Amniotic stem cell (primary cell): ENCODE results near the gene XRCC4.
"Not testable (repeated sequence)": the region's sequence is repeated elsewhere in the genome, so short reads cannot be mapped to it uniquely, and the experiment has no call there.

ENCODE experiments used
- DNase-seq: peaks from one replicate; lab custom pipeline; 2025; lab: John Stamatoyannopoulos, UW

XRCC4 gene

DNA sequence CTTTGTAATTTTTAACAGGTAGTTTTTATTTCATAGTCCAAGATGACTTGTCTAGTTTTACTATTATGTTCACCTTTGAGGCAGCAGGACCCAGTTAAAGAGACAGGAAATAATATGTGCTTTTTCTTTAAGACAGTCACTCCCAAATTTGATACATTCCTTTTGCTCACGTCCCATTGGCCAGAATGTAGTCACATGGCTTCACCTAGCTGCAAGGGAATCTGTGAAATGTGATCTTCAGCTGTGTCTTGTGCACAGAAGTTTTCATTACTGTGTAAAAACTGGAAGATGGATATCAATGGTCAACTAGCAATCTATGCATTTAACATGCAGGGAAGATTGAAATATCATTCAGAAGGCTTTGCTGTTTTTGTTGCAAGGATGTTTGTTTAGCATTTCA is 41.1 kb downstream of the XRCC4 start:
- DNase-seq = no peak

DNA sequence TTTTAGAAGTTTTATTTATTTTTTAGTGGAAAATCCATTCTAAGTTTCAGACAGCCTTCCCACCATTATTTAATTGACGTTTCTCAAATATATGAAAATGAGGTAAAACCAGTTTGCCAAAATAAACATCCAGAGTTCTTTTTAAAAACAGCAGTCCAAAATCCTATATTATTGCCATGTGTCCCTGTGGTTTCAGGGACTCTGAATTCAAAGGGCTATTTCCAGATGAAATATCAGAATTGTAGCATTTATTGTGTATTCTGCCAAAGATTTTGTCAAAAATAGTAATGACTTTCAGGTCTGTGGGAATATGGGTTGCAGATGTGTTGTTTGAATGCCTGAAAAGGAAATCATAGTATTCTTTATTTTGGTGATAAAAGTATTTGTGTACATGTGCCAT is 41.6 kb downstream of the XRCC4 start:
- no peak for DNase-seq

DNA sequence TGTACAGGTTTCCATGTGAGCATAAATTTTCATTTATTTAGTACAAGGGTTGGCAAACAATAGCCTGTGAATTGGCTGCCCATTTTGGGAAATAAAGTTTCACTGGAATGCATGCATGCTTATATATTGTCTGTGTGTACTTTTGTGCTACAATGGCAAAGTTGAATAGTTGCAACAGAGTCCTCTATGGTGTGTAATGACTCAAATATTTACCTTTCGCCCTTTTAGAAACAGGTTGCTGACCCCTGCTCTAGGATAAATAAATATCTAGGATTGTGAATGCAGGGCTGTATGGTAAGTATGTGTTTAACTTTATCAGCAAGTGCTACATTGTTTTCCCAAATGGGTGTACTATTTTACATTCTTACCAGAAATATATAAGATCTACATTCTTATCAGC is 47.2 kb downstream of the XRCC4 start:
- DNase-seq = no peak

DNA sequence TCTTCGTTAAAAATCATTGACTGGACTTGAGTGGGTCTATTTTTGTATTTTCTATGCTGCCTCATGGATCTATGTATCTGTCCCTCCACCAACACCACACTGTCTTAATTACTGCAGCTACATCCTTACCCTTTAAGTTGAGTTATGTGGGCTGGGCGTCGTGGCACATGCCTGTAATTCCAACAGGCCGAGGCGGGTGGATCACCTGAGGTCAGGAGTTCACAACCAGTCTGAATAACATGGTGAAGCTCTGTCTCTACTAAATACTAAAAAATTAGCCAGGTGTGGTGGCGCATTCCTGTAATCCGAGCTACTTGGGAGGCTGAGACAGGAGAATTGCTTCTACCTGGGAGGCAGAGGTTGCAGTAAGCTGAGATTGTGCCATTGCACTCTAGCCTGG is 48.2 kb downstream of the XRCC4 start:
- no peak for DNase-seq

DNA sequence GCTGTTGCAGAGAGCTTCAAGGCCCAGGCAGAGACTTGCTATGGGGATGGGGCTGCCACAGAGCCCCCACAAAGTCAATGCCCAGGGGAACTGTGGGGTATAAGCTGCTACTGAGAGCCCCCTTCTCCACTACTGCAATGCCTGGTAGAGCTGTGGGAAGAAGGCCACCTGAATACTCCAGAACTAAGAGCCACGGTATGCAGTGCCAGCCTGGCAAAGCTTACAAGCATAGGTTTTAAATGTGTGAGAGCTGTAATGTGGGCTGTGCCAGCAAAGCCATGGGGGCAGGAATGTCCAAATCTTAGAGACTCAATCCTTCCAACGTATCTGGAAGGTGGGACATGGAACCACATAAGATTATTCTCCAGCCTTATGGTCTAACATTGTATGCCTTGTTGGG is 49.2 kb downstream of the XRCC4 start:
- DNase-seq = no peak

DNA sequence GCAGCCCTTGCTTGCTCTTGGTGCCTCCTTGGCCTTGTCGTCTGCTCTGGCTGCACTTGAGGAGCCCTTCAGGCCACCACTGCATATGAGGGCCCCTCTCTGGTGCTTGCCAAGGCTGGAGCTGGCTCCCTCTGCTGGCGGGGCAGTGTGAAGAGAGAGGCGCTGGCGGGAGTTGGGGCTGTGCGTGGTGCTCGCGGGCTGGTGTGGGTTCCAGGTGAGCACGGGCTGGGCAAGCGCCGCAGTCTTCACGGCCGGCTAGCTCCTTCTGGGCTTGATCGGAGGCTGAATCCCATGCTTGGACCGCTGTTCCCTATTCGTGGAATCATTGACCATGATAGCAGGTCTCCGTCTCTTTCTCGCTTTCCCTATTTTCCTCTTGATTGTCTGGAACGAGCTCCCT is 56.5 kb downstream of the XRCC4 start:
- no peak for DNase-seq

DNA sequence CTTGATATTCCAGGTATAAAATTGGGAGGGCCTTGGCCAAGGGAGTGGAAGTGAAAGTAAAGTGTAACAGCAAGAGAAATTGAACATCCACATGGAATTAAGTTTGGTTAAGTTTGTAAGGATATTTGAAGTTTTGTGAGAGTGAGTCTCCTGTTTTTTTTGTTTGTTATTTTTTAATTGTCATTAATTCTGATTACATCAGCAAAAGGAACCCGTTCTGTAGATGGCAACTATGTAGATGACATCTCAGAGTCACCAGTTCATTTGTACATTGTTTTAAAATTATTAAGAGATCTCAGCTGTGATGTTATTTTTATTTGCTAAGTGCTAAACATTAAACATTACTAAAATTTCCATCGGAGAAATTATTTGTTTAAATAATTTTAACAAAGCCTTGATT is 65.2 kb downstream of the XRCC4 start:
- no peak for DNase-seq

DNA sequence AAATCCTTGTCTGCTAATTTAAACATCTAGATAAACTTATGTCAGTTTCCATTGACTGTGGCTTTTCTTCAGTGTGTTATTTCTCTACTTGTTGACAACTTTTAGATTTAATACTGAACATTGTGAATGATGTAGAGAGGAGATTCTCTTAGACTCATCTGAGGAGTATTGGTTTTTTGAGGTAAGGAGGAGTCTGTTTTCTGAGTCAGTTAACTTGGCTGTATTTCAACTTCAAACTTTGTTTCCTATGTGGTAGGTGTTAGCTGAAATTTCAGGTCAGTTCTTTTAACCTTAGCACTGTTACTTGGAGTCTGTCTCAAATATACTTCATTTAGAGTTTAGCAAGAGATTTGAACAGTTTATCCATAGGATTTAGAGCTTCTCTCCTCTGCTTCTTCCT is 67.9 kb downstream of the XRCC4 start:
- DNase-seq = no peak

DNA sequence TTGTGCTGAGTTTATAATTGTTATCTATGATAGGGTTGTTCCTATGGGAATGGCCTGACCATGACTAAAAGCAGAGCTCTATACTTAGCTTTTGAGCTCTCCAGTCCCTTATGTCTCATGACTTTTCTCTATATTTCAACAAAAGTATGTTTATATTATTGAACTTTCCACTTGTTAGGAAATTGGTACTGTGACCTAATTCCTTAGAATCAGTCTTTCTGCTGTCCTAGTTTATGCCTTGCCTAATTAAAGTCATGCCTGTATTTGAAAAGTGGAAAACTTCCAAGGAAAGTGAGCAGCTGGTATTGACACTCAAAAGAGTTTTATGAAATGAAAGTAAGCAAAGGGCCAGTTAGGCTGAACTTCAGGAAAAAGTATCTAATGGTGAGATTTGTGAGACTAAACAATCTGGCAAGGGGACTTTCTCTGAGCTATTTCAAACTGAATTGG is 68.6 kb downstream of the XRCC4 start:
- no peak for DNase-seq

DNA sequence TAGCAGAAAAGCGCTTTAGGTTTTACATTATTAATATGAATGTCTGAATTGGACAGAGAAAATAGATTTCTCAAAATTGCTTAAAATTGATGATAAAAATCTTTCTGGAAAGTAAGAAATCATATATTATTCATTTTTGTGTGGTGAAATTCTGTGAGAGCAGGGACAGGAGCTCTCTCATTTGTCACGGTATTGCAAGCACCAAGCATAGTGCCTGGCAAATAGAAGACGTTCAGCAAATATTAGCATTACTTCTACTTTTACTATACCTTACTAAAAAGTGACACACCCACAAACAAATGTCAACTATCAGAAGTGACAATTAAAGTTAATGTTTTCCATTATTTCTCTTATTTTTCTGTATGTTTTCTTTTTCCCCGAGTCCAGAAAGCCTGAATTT is 69.1 kb downstream of the XRCC4 start:
- DNase-seq = no peak

DNA sequence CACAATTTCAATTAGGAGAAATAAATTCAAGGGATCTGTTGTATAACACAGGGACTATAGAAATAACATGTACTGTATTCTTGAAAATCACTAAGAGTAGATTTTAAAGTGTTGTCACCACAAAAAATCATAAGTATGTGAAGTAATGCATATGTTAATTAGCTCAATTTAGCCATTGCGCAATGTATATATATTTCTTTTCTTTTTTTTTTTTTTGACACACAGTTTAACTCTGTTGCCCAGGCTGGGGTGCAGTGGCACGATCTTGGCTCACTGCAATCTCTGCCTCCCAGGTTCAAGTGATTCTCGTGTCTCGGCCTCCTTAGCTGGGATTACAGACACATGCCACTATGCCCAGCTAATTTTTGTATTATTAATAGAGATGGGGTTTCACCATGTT is 70.2 kb downstream of the XRCC4 start:
- DNase-seq = no peak

DNA sequence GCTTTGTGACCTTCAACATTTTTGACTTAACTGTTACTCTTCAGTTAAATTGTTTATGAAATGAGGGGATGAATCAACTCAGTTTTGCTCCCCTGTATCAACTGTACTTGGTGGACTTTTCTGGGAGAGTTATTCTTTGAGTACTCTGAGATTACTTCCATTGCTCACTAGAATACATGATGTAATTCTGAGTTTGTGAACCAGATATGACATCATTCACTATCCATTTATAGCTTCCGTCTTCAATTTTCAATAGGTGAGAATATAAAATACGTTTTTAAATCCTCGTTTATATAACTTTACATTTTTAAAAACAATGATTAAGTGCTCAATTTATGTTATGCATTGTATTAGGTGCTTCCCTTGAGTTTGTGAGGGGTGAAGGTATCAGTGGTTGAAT is 71.0 kb downstream of the XRCC4 start:
- DNase-seq = no peak

DNA sequence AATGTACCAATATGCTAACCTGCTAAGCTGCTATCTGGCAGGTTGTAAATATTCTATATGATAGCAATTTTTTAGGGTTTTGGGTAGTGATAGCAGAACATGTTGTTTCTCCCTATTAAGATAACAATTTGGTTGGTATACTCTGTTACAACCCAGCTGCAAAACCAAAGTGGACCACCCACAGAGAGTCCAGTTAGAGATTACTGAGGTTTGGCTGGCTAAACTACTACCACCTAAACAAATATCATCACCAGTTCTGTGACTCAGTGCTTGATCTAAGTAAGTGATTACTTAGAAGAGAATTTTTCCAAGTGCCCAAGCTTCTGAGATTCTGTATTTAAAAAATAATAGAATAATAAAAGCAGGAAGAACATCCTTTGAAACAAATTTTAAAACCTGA is 72.3 kb downstream of the XRCC4 start:
- no peak for DNase-seq

DNA sequence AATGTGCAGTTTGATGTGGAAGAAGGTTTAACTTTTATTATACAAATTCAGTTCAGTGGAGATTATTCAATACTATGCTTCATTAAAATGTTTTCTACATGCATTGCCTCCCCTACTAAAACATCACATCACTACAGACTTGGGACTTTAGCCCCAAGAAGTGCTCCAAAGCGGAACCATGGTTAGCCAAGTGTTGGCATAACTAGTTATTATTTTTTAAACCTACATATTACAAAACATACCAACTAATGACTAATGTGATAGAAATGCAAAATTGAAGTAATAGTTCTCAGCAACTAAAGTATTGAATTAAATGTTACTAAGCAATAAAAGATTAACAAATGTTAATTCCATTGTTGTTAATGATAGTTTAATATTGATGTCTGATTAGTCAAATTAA is 74.5 kb downstream of the XRCC4 start:
- no peak for DNase-seq

DNA sequence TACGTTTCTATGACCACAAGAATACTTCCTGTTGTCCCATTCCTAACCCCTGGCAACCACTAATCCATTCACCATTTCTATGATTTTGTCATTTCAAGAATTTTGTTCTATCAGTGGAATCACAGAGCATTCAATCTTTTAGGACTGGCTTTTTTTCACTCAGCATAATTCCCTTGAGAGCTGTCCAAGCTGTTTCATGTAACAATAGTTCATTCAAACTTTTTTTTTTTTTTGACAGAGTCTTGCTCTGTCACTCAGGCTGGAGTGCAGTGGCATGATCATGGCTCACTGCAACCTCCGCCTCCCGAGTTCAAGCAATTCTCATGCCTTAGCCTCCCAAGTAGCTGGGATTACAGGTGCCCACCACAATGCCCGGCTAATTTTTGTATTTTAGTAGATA is 75.6 kb downstream of the XRCC4 start:
- DNase-seq = not testable (repeated sequence)

DNA sequence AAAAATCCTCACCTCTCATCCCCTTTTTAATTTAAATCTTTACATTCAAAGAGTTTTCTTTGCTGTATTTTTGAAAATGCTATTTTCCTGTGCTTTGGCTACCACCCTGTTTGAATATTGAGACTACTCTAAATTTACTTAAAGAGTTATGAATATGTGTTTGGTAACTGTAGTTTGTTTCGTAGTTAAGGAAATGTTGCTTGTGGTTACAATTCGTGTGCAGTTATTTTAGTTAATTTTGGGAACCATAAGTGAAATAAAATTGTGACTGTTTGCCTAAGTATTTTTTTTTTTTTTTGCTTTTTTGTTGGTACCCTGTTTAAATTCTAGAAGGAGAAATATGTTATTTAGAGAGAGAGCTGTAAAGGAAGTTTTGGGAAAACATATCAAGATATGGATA is 78.7 kb downstream of the XRCC4 start:
- DNase-seq = no peak

DNA sequence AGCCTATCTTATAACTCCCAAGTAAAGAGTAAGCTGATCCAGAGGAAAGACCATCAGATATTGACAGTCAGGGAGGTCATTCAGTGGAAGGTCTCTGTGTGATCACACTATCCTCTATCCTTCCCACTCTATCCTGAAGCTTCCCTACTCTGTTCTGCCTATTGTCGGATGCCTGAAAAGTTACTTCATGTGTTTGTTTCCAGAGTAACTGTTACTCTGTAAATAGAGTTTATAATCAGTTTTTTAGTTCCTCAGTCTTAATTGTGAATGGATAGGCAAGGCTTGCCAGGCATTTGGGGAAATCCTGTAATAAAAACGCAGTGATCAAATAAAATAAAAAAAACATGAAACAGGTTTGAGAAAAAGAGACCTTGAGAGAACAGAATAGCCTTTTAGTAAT is 79.8 kb downstream of the XRCC4 start:
- no peak for DNase-seq

DNA sequence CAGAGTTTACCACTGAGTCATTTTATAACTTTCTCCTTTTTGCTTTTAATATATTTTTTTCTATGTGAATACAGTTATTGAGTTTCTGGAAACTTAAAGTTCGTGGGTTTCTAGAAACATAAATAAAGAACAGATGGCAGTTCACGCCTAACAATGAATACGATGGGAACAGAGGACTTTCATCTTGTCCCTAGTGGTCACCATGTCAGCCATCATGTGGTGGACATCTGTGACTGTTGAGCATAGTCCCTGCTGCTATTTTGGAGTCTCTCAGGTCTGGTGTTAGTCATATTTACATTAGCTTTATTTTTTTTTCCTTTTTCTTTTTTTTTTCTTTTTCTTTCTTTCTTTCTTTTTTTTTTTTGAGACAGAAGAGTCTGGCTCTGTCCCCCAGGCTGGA is 85.3 kb downstream of the XRCC4 start:
- DNase-seq = no peak

DNA sequence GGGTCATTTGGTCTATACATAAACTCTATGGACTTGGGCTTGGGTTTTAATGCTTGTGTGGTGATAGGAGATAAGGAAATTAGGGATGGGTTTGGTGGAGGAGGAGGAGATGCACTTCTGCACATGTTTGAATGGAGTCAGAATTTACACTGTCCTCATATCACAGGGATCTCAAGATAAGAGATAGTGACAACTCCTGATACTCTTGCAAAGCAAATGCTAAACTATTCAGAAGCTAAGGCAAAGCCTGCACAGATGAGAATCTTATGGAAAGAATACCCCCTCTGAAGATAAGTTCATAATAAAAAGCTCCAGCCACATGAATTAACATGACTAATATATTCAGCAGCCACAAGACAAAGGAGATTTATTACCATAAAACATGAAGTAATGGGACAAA is 90.2 kb downstream of the XRCC4 start:
- DNase-seq = no peak

DNA sequence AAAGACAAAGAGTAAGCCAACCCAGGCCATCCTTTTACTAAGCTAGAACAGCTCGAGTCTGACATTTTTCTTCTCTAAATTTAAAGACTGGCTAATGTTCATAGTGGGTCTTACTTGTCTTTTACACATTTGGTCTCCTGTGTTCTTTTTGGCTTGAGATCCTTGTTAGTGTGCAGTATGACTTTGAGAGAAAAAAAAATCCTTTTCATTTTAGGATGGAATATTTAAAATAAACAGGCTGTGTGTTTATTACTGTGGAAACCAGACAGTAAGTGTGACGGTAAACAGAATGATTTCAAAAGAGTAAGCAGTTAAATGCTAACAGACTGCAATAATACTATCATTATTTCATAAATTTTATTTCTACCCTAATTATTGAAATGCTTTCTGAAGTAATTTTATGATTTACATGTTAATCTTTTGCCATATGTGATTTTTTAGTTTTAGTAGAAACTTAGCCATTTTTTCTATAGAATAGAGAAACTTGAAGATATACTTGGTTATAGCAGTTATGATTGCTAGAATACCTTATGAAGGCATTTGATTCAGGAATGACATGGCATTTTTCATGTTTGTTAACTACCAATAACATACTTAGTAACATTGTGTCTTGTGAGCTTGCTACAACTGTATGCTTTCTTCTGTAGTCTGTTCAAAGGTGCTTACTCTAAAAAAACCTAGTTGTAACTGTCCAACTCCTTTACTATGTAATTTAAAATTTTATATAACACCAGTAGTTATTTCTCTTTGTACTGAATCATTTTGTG is 92.4 kb downstream of the XRCC4 start:
- no peak for DNase-seq

DNA sequence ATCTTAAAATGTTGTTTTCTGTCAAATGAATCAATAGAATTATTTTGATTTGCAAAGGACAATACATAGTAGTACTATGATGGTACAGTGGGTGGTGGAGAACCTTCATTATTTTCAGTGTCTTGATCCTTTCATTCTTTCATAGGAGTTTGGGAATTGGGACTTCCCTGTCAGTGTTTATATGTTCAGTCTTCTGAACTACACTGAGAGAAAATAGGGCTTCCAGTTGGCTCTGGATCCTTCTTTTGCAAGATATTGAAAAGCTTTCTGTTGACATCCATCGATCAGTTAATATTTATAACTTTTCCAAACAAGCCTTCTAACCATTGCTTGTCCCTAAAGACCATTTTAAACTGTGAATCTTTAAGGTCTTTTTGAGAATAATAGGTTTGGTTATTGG is 94.7 kb downstream of the XRCC4 start:
- no peak for DNase-seq

DNA sequence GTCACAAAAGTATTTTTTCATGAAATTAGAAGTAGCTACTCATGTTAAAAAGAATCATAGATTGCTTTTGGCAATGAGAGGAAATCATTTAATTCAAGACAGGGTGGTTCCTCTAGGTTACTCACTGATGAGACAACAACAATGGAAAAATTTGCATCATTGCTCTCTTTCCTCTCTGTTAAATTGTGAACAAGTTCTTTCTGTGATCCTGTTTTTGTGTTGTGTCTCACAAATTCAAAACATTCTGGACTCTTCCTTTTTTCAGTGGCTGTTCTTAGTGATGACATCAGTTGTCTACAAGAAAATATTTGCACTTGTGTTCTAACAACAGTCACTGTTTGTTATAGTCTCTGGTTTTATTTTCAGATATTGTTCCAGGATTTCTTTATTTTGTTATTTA is 95.3 kb downstream of the XRCC4 start:
- no peak for DNase-seq

DNA sequence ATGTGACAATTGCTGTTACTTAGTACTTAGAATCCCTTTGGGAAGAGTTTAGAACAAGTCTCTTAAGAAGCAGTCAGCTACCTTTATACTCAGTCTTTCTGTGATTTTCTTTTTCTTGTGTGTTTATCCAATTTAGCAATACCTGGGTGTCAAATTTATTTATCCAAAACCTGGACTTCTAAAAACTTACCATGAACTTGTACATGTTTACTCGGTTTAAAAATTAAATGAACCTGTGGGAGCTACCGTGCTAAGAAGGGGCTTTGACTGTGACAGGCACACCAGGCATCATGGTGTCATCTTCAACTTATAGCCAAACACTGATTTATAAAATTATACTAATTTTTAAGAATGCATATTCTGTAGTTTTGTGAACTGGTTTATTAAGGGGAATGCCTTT is 96.5 kb downstream of the XRCC4 start:
- no peak for DNase-seq

DNA sequence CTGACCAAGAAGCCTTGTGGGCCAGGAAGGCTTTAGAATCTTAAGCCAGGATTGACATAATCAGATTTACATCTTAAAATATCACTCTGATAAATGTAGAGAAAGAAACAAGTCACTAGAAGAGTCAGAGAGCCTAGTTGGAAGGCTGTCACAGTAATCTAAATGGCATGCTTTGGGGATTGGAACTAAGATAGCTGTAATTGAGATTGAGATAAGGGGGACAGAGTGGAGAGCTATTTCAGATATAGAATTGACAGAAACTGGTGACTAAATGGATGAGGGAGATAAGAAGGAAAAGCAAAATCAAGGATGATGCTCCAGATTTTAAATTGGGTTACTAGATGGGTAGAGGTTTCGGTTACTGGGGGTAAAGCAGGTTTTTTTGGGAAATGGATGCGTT is 100.5 kb downstream of the XRCC4 start:
- no peak for DNase-seq

DNA sequence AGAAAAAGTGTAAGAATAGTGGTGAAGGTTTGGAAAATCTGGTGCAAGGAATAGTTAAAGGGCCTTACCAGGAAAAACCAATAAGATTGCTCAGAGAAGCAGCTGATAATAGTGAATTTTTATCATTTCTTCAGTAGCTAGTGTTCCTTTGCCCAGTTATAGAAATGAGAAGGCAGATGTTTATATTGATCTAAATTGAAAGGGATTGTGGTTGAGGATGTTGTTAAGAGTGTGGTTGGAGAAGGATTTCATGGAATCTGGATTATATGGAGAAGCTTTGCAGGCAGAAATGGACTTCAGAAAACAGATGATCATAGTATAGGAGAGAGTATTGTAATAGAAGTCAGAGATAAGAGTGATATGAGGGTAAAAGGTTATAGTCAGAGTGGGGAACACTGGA is 102.6 kb downstream of the XRCC4 start:
- DNase-seq = peak; percentile 4
